ENCODE results near the gene PCCA.

PCCA gene

DNA sequence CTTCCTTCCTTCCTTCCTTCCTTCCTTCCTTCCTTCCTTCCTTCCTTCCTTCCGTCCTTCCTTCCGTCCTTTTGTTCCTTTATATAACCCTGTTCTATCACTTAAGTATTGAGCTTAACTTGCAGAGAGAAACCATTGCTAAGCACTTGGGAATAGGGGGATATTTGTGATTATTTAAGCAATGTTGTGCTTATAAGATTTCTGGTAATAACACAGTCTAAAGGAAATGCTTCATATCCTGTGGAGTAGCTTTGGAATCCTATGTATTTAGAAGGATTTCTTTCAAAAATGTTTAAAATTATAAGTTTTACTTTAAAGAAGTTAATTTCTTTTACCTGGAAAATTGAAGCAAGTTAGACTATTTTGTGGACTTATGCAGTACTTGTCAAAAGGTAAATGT, 209.8 kb downstream of the PCCA start:
- H2AFZ ChIP-seq (ENCODE audit: low read depth, low read length) = no peak overlapping the region
- H3K4me2 ChIP-seq (ENCODE audit: low read length) = no peak overlapping the region
- no peaks in the 10 kb centered on the region for H3K4me1 ChIP-seq (ENCODE audit: low read length)
- no peak overlapping the region for H3K4me3 ChIP-seq (ENCODE audit: low read length)
- no peaks in the 10 kb centered on the region for H3K27me3 ChIP-seq (ENCODE audit: low read depth, low read length)
- H3K36me3 ChIP-seq (replicated peaks; ENCODE audit: low read depth, low read length) = no peaks in the 10 kb centered on the region
- no peaks in the 10 kb centered on the region for H3K9me3 ChIP-seq (ENCODE audit: insufficient read depth, low read length)
- no peak overlapping the region for H3K27ac ChIP-seq (ENCODE audit: low read length)
- no peak for TF ChIP-seq EZH2phosphoT487 (IDR thresholded peaks at IDR 0.05; ENCODE audit: low read depth)
- TF ChIP-seq, protein P1, sequence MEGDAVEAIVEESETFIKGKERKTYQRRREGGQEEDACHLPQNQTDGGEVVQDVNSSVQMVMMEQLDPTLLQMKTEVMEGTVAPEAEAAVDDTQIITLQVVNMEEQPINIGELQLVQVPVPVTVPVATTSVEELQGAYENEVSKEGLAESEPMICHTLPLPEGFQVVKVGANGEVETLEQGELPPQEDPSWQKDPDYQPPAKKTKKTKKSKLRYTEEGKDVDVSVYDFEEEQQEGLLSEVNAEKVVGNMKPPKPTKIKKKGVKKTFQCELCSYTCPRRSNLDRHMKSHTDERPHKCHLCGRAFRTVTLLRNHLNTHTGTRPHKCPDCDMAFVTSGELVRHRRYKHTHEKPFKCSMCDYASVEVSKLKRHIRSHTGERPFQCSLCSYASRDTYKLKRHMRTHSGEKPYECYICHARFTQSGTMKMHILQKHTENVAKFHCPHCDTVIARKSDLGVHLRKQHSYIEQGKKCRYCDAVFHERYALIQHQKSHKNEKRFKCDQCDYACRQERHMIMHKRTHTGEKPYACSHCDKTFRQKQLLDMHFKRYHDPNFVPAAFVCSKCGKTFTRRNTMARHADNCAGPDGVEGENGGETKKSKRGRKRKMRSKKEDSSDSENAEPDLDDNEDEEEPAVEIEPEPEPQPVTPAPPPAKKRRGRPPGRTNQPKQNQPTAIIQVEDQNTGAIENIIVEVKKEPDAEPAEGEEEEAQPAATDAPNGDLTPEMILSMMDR (IDR thresholded peaks at IDR 0.05; ENCODE audit: low read depth, low read length) = no peak
- no peaks in the 10 kb centered on the region for H4K20me1 ChIP-seq (ENCODE audit: insufficient read depth, low read length)
- H3K9ac ChIP-seq (ENCODE audit: low read length) = no peak overlapping the region
- H3K79me2 ChIP-seq (ENCODE audit: low read length) = no peaks in the 10 kb centered on the region

DNA sequence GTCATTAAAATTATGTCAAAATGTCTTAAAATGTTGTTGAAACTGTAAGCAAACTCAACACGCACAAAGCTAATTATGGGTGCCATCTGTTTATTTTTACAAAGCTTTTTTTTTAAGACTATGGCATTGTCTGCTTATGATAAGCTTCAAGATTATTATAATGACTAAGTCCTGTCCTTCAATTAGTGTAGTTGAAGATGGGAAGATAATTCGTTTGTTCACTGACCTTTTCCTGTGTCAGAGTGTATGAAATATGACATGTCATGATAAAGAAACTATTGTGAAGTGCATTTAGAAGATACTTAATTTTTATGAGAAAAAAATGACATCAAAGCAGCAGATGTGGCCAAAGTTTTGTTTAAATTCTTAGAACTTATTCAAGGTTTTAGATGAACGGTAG, 211.3 kb downstream of the PCCA start:
- Histone ChIP-seq H3K9ac (ENCODE audit: low read length) (no peak overlapping the region), H2AFZ (ENCODE audit: low read depth, low read length) (no peak overlapping the region), H3K79me2 (ENCODE audit: low read length) (no peaks in the 10 kb centered on the region), H3K27me3 (ENCODE audit: low read depth, low read length) (no peaks in the 10 kb centered on the region), H3K4me1 (ENCODE audit: low read length) (no peaks in the 10 kb centered on the region), H3K36me3 (replicated peaks; ENCODE audit: low read depth, low read length) (no peaks in the 10 kb centered on the region), H3K9me3 (ENCODE audit: insufficient read depth, low read length) (no peaks in the 10 kb centered on the region), H3K27ac (ENCODE audit: low read length) (no peak overlapping the region), H4K20me1 (ENCODE audit: insufficient read depth, low read length) (no peaks in the 10 kb centered on the region), H3K4me3 (ENCODE audit: low read length) (no peak overlapping the region), H3K4me2 (ENCODE audit: low read length) (no peak overlapping the region)
- TF ChIP-seq, protein P1 (IDR thresholded peaks at IDR 0.05; ENCODE audit: low read depth, low read length) = no peak
- no peak for TF ChIP-seq EZH2phosphoT487 (IDR thresholded peaks at IDR 0.05; ENCODE audit: low read depth)

DNA sequence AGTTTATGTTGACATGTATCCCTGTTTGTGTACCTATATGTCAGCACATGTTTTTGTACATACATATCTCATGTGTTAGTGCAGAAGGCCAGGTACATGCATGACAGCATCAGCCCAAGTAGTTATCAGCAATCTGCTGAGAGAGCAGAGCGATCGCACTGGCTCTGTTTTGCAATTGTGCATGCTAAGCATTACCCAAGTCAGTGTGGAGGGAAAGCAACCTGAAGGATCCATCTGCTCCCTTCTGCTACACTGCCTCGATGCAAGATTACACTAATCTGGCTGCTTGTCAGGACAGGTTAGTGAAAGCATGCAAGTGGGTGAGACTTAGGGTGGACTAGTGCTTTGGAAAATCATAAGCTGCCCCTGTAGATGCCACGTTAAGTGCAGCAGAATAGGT, 211.8 kb downstream of the PCCA start:
- Histone ChIP-seq H3K4me3 (ENCODE audit: low read length) (no peak overlapping the region), H3K4me2 (ENCODE audit: low read length) (no peak overlapping the region), H2AFZ (ENCODE audit: low read depth, low read length) (no peak overlapping the region), H3K9me3 (ENCODE audit: insufficient read depth, low read length) (no peaks in the 10 kb centered on the region), H3K4me1 (ENCODE audit: low read length) (no peaks in the 10 kb centered on the region), H3K36me3 (replicated peaks; ENCODE audit: low read depth, low read length) (no peaks in the 10 kb centered on the region), H3K27me3 (ENCODE audit: low read depth, low read length) (no peaks in the 10 kb centered on the region), H3K9ac (ENCODE audit: low read length) (no peak overlapping the region), H4K20me1 (ENCODE audit: insufficient read depth, low read length) (no peaks in the 10 kb centered on the region), H3K79me2 (ENCODE audit: low read length) (no peaks in the 10 kb centered on the region), H3K27ac (ENCODE audit: low read length) (no peak overlapping the region)
- TF ChIP-seq, protein P1 (IDR thresholded peaks at IDR 0.05; ENCODE audit: low read depth, low read length) = no peak
- no peak for TF ChIP-seq EZH2phosphoT487 (IDR thresholded peaks at IDR 0.05; ENCODE audit: low read depth)

DNA sequence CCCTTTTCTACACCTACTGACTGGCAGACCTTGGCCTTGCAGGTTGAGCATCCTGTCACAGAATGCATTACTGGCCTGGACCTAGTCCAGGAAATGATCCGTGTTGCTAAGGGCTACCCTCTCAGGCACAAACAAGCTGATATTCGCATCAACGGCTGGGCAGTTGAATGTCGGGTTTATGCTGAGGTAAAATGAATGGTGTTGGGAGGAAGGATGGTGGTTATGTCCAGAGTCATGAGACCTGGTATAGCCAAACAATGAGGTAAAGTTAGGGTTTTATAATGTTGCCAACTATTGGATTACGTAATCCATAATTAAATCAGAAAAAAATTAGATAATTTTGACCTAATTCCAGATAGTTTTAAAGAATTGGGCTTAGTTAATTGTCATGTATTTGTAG, 212.5 kb downstream of the PCCA start:
- TF ChIP-seq, protein P1 (IDR thresholded peaks at IDR 0.05; ENCODE audit: low read depth, low read length) = no peak
- no peak for TF ChIP-seq EZH2phosphoT487 (IDR thresholded peaks at IDR 0.05; ENCODE audit: low read depth)
- no peak overlapping the region for H3K9ac ChIP-seq (ENCODE audit: low read length)
- H3K36me3 ChIP-seq (replicated peaks; ENCODE audit: low read depth, low read length) = no peaks in the 10 kb centered on the region
- H3K4me3 ChIP-seq (ENCODE audit: low read length) = no peak overlapping the region
- no peaks in the 10 kb centered on the region for H3K27me3 ChIP-seq (ENCODE audit: low read depth, low read length)
- H3K9me3 ChIP-seq (ENCODE audit: insufficient read depth, low read length) = no peaks in the 10 kb centered on the region
- no peak overlapping the region for H3K27ac ChIP-seq (ENCODE audit: low read length)
- peaks cover 1% of the 10 kb centered on the region; the same call in 1 of the 2 replicates for H3K4me1 ChIP-seq (ENCODE audit: low read length)
- no peaks in the 10 kb centered on the region for H4K20me1 ChIP-seq (ENCODE audit: insufficient read depth, low read length)
- H3K79me2 ChIP-seq (ENCODE audit: low read length) = no peaks in the 10 kb centered on the region
- H3K4me2 ChIP-seq (ENCODE audit: low read length) = no peak overlapping the region
- no peak overlapping the region for H2AFZ ChIP-seq (ENCODE audit: low read depth, low read length)
